ENCODE data around the gene GFRAL. TPM values are rescaled to one million over a fixed set of nuclear protein-coding genes. Genes with fewer than 3 reads are reported as not detected.
A peak's percentile ranks its signal among the peaks of the same experiment; 100 is the strongest.
"Not testable (repeated sequence)": the region's sequence is repeated elsewhere in the genome, so short reads cannot be mapped to it uniquely, and the experiment has no call there.

The GFRAL gene
- polyA plus RNA-seq (ENCODE audit: insufficient read length in 4 of 4): not detected

- no peak for DNase-seq (ENCODE audit: low read depth in 4 of 4, low spot score in 2 of 4)
Measured at GRCh38 chr6:55327169-55327568, at the start of gene GFRAL. Gene GFRAL (plus strand): TSS chr6:55327469. CDS start chr6:55327555, 86 bp downstream.

- DNase-seq (ENCODE audit: low read depth in 4 of 4, low spot score in 2 of 4): no peak
Measured at GRCh38 chr6:55277646-55278045, 49.6 kb upstream of the GFRAL start.

- no peak for DNase-seq (ENCODE audit: low read depth in 4 of 4, low spot score in 2 of 4)
Measured at GRCh38 chr6:55281215-55281614, 46.1 kb upstream of the GFRAL start.

- no peak for DNase-seq (ENCODE audit: low read depth in 4 of 4, low spot score in 2 of 4)
Measured at GRCh38 chr6:55282115-55282514, 45.2 kb upstream of the GFRAL start.

- no peak for DNase-seq (ENCODE audit: low read depth in 4 of 4, low spot score in 2 of 4)
Measured at GRCh38 chr6:55286824-55287223, 40.4 kb upstream of the GFRAL start.

- DNase-seq (ENCODE audit: low read depth in 4 of 4, low spot score in 2 of 4): no peak
Measured at GRCh38 chr6:55290736-55291135, 36.5 kb upstream of the GFRAL start.

GRCh38 chr6:55293116-55293515 lies 34.2 kb upstream of the GFRAL start:
- DNase-seq (ENCODE audit: low read depth in 4 of 4, low spot score in 2 of 4): no peak

- DNase-seq (ENCODE audit: low read depth in 4 of 4, low spot score in 2 of 4): not testable (repeated sequence)
Measured at GRCh38 chr6:55297214-55297613, 30.1 kb upstream of the GFRAL start.

- no peak for DNase-seq (ENCODE audit: low read depth in 4 of 4, low spot score in 2 of 4)
Measured at GRCh38 chr6:55299286-55299985, 27.8 kb upstream of the GFRAL start.

GRCh38 chr6:55304747-55305146 lies 22.5 kb upstream of the GFRAL start:
- DNase-seq (ENCODE audit: low read depth in 4 of 4, low spot score in 2 of 4): no peak

GRCh38 chr6:55319961-55320695 lies 7.1 kb upstream of the GFRAL start:
- DNase-seq (ENCODE audit: low read depth in 4 of 4, low spot score in 2 of 4): no peak

- DNase-seq (ENCODE audit: low read depth in 4 of 4, low spot score in 2 of 4): no peak
Measured at GRCh38 chr6:55320696-55321086, 6.6 kb upstream of the GFRAL start.

GRCh38 chr6:55377150-55377549 lies 49.9 kb downstream of the GFRAL start:
- DNase-seq (ENCODE audit: low read depth in 4 of 4, low spot score in 2 of 4): no peak

GRCh38 chr6:55379471-55379870 lies 52.2 kb downstream of the GFRAL start:
- DNase-seq (ENCODE audit: low read depth in 4 of 4, low spot score in 2 of 4): no peak

- no peak for DNase-seq (ENCODE audit: low read depth in 4 of 4, low spot score in 2 of 4)
Measured at GRCh38 chr6:55379895-55380294, 52.6 kb downstream of the GFRAL start.

GRCh38 chr6:55388211-55388610 lies 60.9 kb downstream of the GFRAL start:
- DNase-seq (ENCODE audit: low read depth in 4 of 4, low spot score in 2 of 4): no peak

GRCh38 chr6:55395871-55396270 lies 68.6 kb downstream of the GFRAL start:
- no peak for DNase-seq (ENCODE audit: low read depth in 4 of 4, low spot score in 2 of 4)

- no peak for DNase-seq (ENCODE audit: low read depth in 4 of 4, low spot score in 2 of 4)
Measured at GRCh38 chr6:55397986-55398385, 70.7 kb downstream of the GFRAL start.

GRCh38 chr6:55399351-55399750 lies 72.1 kb downstream of the GFRAL start:
- peak in 1 of 4 donors; percentile 16 for DNase-seq (ENCODE audit: low read depth in 4 of 4, low spot score in 2 of 4)

- no peak for DNase-seq (ENCODE audit: low read depth in 4 of 4, low spot score in 2 of 4)
Measured at GRCh38 chr6:55405474-55406235, 78.4 kb downstream of the GFRAL start.

- no peak for DNase-seq (ENCODE audit: low read depth in 4 of 4, low spot score in 2 of 4)
Measured at GRCh38 chr6:55410674-55411073, 83.4 kb downstream of the GFRAL start.

Data from left renal cortex interstitium (tissue), 4 donors.